PFSK-1 (cell line): ENCODE data around the gene RASA3.

Source experiments
- FOXP2 ChIP-seq: optimal IDR thresholded peaks from 2 replicates; pipeline ENCODE3; 2011; ENCODE audit warnings: borderline replicate concordance, control low read depth, inconsistent platforms; ENCODE audit not compliant: insufficient read depth; ENCODE audit errors: extremely low read length, extremely low read depth
- POLR2AphosphoS5 ChIP-seq: IDR thresholded peaks from 2 replicates; pipeline ENCODE4 v1.6.1; 2012; ENCODE audit warnings: low read depth, mild to moderate bottlenecking, control low read depth, low read length, moderate library complexity
- SIN3A ChIP-seq: IDR thresholded peaks from 2 replicates; pipeline ENCODE4 v1.6.1; 2012; ENCODE audit warnings: mild to moderate bottlenecking, low read length, moderate library complexity, borderline replicate concordance; ENCODE audit not compliant: insufficient read depth
- TAF1 ChIP-seq: IDR thresholded peaks from 2 replicates; pipeline ENCODE4 v1.6.1; 2012; ENCODE audit warnings: low read length, control low read depth, borderline replicate concordance; ENCODE audit not compliant: insufficient read depth
- TF ChIP-seq, protein P1 (sequence below), 2 experiments: IDR thresholded peaks; 2 replicates each; pipeline versions ENCODE4 v1.6.1 to v1.8.0; 2011 to 2012; ENCODE audit warnings: low read depth in 2 of 2, low read length in 2 of 2, control low read depth in 1 of 2, inconsistent platforms in 1 of 2, mild to moderate bottlenecking in 1 of 2, moderate library complexity in 1 of 2; ENCODE audit not compliant: insufficient read depth in 1 of 2

RASA3 gene

DNA sequence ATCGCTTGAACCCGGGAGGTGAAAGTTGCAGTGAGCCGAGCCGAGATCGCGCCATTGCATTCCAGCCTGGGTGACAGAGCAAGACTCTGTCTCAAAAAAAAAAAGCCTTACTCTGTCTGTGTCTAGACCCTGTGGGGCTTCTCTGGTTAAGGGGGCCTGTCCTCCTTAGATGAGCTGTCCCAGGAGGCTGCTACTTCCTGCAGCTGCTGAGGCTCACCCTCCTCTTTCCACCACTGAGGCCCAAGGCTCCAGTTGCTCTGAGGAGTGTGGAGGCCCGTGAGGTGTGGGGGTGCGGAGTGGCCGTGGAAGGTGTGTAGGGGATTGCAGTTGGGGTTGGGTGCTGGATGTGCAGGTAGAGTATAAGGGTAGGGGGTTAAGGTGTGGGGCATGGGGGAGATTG is 22.1 kb upstream of the RASA3 start:
- TF ChIP-seq POLR2AphosphoS5 (no peak), TAF1 (no peak), SIN3A (no peak), FOXP2 (no peak)
- TF ChIP-seq, protein P1, sequence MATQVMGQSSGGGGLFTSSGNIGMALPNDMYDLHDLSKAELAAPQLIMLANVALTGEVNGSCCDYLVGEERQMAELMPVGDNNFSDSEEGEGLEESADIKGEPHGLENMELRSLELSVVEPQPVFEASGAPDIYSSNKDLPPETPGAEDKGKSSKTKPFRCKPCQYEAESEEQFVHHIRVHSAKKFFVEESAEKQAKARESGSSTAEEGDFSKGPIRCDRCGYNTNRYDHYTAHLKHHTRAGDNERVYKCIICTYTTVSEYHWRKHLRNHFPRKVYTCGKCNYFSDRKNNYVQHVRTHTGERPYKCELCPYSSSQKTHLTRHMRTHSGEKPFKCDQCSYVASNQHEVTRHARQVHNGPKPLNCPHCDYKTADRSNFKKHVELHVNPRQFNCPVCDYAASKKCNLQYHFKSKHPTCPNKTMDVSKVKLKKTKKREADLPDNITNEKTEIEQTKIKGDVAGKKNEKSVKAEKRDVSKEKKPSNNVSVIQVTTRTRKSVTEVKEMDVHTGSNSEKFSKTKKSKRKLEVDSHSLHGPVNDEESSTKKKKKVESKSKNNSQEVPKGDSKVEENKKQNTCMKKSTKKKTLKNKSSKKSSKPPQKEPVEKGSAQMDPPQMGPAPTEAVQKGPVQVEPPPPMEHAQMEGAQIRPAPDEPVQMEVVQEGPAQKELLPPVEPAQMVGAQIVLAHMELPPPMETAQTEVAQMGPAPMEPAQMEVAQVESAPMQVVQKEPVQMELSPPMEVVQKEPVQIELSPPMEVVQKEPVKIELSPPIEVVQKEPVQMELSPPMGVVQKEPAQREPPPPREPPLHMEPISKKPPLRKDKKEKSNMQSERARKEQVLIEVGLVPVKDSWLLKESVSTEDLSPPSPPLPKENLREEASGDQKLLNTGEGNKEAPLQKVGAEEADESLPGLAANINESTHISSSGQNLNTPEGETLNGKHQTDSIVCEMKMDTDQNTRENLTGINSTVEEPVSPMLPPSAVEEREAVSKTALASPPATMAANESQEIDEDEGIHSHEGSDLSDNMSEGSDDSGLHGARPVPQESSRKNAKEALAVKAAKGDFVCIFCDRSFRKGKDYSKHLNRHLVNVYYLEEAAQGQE (IDR thresholded peaks at IDR 0.05; ENCODE audit: insufficient read depth in 1 of 2, low read depth in 2 of 2, low read length in 2 of 2) = no peak

DNA sequence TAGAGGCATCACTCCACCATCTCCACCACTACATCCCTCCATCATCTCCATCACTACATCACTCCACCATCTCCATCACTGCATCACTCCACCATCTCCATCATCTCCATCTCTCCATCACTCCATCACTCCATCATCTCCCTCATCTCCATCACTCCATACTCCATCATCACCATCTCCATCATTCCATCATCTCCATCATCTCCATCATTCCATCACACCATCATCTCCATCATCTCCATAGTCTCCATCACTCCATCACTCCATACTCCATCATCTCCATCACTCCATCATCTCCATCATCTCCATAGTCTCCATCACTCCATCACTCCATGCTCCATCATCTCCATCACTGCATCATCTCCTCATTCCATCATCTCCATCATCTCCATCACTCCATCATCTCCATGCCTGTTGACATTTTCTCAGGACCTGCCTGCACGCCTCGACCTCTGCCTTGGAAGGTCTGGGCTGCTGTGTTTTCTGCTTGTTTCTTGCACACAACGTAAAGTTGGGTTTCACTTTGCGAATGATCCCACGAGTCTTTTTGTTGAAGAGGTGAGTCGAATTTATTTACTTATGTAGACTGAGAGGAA is 21.2 kb upstream of the RASA3 start:
- no peak for TF ChIP-seq TAF1
- no peak for TF ChIP-seq POLR2AphosphoS5
- no peak for TF ChIP-seq SIN3A
- TF ChIP-seq, protein P1 (IDR thresholded peaks at IDR 0.05; ENCODE audit: insufficient read depth in 1 of 2, low read depth in 2 of 2, low read length in 2 of 2) = no peak
- TF ChIP-seq FOXP2 = no peak

DNA sequence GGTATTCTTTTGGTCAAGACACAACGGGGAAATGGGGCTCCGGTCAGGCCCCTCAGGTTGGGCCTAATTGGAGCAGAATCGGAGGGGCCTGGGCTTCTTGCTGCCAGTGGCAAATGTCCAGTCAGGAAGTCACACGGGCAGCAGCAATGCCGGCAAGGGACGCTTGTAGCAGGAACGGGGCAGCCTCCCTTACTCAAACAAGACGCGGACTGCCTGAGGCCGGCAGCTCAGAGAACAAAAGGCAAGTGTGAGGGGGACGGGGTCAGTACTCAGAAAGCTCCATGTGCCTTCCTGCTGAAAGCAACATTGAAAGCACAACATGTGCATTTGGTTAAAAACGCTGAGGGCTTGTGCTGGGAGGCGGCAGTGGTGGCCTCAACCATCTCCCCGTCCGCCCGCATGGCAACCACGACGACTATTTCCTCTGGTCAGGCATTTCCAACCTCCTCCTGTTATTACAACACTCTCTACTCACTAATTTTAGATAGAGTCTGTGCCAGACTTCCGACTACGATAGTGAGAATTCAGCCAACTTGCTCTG is 20.5 kb upstream of the RASA3 start:
- TF ChIP-seq POLR2AphosphoS5 (no peak), SIN3A (no peak), TAF1 (no peak), FOXP2 (no peak)
- TF ChIP-seq, protein P1 (IDR thresholded peaks at IDR 0.05; ENCODE audit: insufficient read depth in 1 of 2, low read depth in 2 of 2, low read length in 2 of 2) = no peak

DNA sequence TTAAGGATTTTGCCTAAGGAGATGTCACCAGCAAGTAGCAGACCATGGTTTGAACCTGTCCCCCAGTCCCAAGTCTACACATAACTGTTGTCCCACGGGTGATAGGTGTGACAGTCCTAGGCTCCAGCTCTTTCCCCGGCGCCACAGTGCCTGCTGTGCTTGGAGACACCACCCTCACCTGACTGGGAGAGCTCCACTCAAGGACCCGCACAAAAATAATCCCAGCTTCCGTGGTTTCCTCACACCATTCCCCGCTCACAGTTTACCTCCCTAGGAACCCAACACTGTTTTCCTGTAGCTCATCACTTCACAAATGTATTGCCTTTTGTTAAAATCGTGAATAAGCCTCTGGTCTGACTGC is 19.8 kb upstream of the RASA3 start:
- TF ChIP-seq POLR2AphosphoS5 = no peak
- no peak for TF ChIP-seq SIN3A
- TF ChIP-seq FOXP2 = no peak
- TF ChIP-seq, protein P1 (IDR thresholded peaks at IDR 0.05; ENCODE audit: insufficient read depth in 1 of 2, low read depth in 2 of 2, low read length in 2 of 2) = no peak
- TF ChIP-seq TAF1 = no peak
